ENCODE measurements around the gene KIAA1217.

Gene KIAA1217

DNA sequence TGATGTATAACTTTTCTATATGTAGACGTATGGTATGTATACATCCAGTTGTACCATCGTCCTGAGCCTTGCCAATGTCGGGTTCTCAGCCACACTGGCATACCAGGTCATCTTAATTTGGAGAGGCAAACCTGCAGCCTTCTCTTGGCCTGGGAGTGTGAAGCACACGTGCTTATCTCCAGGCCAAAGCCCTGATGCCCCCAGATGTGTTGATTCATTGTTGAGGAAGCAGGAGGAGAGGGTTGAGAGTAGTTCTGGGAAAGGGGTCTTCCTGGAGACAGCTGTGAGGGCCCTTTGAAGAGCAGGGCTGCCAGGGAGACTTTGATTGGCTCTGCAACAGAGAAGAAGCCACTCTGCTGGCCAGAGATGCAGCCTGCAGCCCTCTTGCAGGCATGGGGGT lies 359.1 kb downstream of the KIAA1217 start:
- no peak for DNase-seq

DNA sequence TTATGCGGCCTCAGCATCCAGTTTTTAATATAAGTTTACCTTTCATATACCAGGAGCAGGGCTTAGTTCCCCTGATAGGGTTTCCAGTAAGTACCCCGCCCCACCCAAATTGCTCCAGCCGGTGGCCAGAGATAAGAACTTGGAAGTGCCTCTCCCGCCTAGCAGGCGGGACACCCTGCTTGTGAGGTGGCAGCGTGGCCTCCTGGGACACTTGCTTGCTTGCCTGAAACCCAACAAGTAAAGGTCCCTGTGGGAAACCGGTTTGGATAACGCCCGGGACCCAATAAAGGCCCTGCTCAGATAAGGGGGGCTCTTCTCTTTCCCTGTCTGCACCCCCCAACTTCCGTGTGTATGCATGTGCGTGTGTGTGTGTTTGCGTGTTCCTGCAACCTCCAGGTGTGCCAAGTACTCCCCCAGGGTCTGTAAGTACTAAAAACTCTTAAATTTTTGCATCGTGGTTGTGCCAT lies 360.4 kb downstream of the KIAA1217 start:
- no peak for DNase-seq

DNA sequence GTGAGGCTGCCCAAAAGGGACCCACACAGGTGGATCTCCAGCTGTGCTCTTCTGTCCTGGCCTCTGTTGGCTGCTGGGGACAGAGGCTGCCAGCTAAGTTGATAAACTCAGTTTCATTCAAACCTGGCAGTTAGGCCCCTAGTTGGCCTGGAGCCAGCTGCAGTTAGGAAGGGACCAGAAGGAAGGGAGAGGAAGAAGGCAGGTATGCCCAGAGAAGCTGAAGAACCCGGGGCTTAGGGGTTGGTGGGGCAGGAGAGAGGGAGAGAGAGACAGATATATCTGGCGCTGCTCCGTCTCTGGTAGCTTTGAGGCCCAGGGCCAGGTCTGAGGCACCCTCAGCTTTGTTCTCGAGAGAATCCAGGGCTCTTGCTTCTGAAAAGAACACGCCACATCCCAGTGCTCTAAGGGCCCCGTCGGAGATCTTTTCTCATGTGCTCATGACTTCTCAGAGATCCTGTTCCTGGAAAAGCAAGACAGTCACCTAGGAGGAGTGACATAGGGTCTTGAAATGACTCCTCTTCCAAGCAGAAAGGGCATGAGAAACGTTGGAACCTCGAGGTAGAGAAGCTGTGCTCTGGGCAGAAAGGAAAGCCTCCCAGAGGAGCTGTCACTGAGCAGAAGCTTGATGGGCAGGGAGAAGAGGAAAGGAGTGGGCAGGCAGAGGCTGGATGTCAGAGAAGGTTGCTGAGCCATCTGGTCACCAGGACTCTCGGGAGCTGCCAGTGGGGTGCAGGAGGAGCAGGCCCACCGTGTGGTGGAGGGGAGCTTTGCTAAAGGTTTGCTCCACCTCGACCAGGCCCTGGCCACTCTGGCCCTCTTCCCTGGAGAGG lies 361.1 kb downstream of the KIAA1217 start:
- no peak for DNase-seq

DNA sequence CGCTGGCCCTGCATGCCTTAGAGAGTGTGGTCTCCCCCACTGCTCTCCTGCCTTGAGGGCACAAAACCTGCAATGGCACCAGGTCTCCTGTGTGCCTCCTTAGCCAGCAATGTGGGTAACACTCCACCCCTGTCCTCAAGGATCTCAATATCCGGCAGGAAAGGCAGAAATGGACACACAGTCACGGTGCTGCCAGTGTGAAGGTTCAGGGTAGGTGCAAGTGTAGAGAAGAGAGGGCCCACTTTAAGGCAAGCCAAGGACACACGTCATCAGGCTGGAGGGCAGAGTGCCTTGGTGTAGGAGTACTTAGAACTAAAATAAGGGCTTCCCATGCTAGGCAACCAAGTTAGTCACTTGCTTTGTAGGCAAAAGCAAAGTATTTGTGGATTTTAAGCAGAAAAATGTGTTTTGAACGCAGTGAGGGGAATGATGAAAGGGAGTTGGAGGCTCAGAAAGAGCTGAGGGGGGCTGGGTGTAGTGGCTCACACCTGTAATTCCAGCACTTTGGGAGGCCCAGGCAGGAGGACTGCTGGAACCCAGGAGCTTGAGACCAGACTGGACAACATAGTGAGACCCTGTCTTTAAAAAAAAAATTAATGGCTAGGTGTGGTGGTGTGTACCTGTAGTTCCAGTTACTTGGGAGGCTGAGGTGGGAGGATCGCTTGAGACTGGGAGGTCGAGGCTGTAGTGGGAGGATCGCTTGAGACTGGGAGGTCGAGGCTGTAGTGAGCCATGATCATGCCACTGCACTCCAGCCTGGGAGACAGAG lies 361.9 kb downstream of the KIAA1217 start:
- no peak for DNase-seq

DNA sequence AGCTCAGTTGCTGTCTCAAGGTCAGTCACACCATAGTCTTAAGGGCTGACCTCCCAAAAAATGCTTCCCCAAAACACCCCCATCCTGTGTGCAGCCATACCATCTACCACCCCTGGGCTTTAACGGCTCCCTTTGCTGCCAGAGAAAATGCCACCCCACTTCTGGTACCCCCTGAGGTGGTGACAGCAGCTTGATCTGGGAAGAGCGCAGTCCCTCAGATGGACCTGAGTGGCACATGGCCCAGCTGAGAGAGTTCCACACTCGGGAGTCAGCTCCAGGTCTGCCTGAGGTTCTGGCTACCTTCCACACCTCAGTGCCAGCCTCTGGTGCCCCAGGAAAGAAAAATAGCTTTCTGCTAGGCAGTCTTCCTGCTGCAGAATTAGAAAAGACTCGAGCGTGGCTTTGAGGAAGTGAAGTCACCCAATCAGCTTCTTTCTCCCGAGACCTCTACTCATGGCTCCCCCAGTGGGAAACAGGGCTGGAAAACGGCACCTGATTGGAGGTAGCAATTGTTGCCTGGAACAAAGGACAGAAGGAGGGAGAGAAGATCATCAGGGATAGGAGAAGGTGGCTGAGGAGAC lies 363.0 kb downstream of the KIAA1217 start:
- DNase-seq, result no peak

DNA sequence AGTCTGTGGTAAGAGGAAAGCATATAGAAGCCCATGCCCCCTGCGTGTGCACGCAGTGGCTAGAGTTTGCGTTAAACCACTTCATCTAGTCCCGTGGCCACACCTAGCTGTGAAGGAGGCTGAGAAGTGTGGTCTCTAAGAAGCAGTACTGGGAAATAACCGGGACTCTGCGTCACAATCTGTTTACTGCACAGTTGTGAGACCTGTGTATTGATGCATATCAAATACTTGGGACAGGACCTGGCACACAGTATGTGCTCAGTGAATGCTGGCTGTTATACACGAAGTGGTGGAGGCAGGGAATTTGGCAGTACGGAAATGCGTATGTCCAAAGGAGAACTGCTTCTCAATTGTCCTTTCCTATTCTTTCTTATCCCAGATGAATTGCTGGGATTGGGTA lies 365.2 kb downstream of the KIAA1217 start:
- DNase-seq, result no peak

DNA sequence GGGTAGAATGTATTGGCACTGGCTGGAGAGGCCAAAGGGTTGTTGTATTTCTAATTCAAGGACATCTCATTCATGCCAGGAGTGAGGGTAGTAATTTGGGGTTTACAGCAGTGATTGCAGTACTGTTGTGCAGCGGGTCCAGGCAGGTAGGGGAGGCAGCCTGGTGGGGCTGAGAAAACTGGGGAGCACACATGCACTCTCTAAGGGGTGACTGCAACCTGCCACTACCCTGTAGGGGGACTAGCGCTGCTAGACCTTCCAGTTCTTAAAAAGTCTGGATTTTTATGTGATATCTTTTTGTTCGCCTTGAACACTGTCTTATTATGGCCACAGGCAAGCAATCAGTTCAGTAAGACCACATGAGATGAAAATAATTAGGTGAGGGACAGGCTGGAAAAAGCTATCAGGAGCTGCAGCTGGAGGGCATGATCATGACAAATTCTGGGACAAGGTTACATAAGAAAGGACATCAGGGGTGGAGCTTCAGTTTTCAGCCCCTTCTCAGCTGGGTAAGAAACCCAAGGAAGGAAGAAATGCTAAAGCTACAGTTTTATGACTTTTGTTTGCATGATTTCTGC lies 365.7 kb downstream of the KIAA1217 start:
- DNase-seq, result no peak

DNA sequence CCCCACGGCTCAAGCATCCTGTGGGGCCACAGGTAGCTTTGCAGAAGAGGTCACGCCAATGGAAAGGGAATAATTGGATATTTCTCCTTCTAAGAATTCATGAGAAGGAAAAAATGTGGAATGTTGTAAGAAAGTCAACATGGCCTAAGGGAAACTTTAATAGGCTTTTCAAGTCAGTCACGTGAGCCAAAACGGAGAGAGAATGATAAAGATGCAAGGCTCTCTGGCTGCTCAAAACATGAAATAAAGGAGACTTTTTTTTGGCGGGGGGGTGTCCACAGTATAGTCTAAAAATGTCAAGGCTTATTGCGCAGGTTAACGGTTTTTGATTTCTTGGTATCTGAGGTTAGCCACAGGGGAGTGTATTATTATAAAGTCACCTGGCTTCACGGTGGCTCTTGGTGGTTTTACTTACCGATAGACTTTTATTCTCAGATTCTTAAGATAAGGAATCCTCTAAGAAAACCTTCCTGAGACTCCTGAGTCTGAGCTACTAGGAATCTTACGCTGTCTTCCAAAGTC lies 366.6 kb downstream of the KIAA1217 start:
- DNase-seq, result no peak

DNA sequence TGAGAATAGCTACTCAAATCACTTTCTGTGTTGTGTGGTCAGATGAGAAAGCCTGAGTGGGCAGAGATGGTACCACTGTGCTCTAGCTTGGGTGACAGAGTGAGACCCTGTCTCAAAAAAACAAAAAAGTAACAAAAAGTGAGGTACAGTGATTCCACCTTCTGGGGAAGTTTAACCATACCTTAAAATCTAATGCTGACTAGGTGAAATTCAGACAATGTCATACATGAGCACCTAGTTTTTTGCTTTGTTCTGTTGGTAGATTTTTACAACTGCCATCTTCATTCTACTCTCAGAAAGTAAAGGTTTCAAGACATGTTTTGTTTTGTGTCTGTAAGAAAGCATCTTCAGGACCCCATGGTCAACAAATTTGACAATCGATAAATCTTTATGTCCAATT lies 370.5 kb downstream of the KIAA1217 start:
- no peak for DNase-seq

DNA sequence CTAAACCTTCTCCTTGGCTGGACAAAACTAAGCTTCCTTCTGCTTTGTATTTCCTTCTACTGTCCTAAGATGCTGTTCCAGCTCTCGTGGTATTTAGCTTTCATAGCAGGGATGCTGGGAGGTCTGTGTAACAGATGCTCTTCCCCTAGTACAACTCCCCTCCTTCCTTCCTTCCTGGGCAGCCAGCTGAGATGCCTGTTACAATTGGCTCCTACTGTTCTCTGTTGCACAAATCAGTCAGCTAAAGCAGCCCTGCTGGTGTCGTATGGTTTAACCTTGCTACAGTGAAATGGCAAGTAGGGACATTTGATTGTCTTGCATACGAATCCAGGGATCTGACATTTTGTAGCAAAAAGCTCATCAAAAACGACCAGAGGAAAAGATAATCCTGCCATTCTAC lies 371.0 kb downstream of the KIAA1217 start:
- no peak for DNase-seq

DNA sequence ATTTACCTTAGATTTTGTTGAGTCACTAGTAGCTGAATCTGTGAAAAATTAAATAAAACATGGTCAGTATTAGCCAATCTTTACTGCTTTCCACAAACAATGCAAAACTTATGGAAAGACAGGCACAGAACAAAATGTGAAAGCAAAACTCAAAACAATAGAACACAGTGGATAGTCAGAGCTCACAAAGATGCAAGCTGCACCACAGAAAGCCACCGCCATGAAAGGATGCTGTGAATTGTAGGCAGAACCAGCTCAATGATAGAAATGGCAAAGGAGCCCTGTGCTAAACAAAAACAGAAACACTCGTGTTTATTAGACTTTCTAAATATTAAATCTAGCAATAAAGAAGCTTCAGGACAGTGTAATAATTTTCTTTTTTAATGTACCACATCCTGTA lies 380.3 kb downstream of the KIAA1217 start:
- no peak for DNase-seq

DNA sequence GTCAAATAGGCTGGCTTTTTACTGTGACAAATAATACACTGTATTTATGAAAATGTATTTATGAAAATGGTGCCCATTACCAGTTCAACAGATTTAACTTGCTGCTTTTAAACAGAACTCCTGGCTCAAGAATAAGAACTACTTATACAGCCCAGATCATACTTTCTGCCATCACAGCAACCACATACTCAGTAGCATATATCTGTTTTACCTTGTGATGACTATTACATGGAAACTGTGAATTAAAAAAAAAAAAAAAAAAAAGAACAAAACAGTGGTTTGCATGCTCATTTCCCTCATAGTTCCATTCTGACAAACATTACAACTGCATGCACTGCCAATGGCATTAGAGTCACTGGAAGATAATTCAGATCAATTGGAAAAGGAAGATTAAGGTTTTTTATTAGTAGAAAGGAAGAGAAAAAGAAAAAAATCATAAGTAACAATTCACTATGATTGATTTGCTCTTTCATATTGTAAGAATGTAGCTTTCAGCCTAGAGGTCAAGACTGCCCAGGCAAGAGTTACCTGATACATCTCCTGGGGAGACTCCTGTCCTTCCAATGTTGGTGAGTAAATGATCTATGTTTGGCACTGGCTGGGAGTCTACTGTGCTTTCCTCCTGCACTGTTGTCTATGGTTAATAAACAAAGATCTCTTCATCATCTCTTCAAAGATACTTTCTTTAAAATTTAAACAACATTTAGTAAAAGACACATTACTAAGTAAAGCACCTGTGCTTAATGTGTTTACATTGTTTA lies 381.9 kb downstream of the KIAA1217 start:
- no peak for DNase-seq

DNA sequence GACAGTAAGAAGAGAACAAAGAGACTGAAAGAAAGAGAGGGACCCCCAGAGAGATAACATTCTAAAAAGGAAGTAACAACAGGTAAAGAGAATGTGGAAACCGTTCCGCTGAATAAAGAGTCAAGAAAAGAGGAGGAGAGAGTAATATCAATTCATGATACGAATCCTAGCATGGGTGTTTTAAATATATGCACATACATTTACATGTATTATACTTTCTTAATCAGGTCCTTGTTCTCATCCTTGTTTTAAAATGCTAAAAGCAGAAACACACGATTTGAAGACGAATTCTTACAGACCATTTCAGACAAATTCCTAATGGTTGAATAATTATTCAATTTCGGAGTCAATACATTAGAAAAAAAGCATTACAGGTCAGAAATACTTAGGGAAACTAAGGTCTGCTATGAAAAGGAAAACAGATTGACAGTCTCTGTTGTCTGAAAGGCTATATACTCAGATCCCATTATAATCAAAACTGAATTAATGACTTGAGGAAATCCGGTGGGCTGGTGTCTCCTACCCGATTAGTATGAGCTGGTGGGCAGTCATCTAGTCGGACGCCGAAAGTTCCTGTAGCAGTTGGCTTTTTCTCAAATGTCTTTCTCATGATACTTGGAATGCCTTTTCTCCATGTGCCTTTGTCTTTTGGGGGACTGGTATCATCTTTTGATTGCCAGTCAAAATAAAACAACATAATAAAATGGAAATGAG lies 387.4 kb downstream of the KIAA1217 start:
- DNase-seq, result no peak

DNA sequence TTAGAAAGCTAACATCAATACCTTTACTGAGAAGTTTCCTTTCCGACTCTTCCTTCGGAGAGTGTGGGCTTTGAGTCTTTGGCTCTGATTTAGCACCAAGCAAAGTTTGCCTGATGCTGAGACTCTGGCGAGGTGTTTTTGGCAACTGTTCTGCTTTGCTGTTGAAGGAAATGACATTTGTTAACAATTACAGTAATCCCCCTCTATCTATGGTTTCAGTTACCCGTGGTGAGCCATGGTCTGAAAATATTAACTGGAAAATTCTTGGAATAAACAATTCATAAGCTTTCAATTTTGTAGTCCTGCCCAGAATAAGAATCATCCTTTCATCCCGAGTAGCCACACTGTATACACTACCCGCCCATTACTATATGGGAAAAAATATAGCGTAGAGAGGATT lies 388.5 kb downstream of the KIAA1217 start:
- no peak for DNase-seq

All from inflammatory macrophage treated with lipopolysaccharide for 1 hour (primary cell).